Skeletal muscle cell (primary cell): ENCODE results near the gene CD177.
"Not testable (repeated sequence)": the region's sequence is repeated elsewhere in the genome, so short reads cannot be mapped to it uniquely, and the experiment has no call there.

Experiments used
- DNase-seq: peaks from one replicate; pipeline ENCODE4 v3.0.0-alpha.2; 2010; ENCODE audit warnings: low read depth
- H3K4me3 ChIP-seq: 2 replicates; pipeline ENCODE4 v1.5.1; 2011; ENCODE audit warnings: low read depth, mild to moderate bottlenecking, control low read depth, low read length, moderate library complexity

The CD177 gene

DNA sequence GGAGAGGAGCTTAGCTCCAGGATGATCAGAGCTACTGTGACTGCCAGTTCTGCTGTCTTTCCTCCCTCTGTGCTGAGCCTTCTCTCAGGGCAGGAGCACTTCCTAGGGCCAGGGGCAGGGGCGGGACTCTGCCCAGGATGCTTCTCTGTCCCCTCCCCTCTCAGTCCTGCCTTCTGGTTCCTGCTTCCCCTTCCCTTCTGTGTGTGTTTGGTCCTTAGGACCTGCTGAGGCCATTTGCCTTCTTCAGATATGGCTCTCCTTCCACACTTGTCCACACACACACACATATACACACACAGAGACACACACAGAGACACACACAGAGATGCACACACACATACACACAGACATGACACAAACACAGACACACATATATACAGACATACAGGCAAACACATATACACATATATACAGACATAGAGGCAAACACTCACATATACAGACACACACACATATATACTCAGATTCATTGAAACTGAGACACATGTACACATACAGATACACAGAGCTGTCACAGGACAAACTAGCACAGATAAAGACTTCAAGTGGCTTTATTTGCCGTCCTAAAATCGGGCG, 22.0 kb upstream of the CD177 start:
- H3K4me3 ChIP-seq, result no peak overlapping the region
- DNase-seq, result no peak

DNA sequence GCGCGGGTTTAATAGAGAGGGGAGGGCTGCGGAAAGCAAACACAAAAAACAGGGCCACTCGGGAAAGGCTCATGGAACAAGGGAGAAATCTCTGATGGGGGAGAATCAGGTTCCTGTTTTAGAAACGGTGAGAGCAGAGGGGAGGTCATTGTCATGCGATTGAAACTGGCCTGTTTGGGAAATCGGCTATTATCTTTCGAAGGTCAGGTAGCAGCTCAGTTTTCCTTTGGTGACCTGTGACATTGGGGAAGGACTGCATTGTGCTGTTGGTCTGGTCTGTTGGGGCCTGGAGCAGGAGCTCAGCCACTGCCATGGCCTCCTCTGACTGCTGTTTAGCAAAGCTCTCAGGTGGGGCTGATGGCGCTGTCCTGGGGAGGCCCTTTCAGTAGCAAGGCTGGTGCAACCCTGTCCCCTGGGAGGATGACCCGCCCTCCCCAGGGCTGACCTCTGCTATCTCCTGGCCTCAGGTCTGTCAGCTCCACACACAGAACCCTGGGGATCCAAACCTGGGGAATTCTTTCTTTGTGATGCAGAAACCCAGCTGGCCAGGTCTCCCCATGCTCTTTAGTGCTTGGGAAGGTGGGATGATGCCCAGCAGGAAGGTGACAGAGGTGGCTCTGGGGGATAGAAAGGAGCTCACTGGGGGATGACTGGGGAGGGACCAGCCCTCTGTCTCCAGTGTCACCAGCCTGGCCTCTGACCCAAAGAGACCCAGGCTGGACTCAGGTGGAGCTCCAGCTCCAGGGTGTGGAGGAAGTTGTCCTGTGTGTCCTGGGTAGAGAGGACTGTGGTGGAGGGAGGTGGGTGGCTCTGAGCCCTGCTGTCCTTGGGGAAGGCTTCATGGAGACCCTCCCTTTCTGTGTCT, 21.2 kb upstream of the CD177 start:
- H3K4me3 ChIP-seq, result no peak overlapping the region
- no peak for DNase-seq

- DNase-seq, H3K4me3 ChIP-seq: not testable (repeated sequence)
These were observed 17.0 kb upstream of the CD177 start for GRCh38 chr19:43336508-43336907.

DNA sequence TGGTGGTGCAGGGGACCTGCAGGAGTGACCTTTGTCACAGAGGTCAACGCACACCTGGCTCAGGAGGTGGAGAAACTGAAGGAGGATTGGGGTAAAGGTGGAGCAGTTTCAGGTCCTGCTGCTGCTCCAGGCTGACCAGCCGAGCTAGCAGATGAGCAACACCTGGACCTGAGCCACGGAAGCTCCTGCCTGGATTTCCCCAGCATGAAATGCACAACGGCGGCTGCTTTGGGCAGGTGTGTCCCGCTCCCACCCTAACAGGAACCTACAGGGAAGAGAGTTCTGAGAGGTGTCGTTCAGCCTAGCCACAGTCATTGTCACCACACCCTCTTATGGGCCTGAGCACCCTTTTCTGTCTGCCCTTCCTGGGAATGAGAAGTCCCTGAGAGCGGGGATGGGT, 15.7 kb upstream of the CD177 start:
- H3K4me3 ChIP-seq, result no peak overlapping the region
- no peak for DNase-seq

GRCh38 chr19:43338530-43338929, 15.0 kb upstream of the CD177 start:
- DNase-seq, result no peak
- no peak overlapping the region for H3K4me3 ChIP-seq

DNA sequence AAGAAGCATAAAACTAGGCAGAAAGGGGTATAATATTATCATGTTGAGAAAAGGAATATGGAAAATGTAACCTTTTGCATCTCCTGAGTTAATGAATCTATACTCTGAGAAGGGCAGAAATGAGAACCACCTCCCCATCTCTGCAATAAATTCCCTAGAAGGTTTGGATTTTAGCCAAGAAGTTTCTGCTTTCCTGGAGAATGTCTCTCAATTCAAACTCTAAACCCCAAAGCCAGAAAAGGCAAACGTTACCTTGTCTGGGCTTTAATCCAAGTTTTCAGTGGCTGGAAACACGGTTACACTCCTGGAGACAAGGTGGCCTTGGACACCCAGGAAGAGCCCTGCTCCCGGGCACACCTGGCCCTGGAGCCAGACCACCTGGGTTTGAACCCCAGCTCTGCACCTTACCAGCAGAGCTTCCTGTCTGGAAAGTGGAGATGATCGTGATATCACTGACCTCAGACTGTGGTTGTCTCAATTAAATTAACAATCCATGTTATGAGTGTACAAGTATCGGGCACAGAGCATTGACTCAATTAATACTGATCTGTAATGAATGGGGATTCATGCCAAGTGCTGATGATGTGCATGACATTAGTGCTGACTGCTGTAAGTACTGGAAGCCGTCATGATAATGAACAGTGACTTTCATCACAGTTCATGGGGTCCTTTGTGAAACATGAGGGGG, 14.1 kb upstream of the CD177 start:
- not testable (repeated sequence) for DNase-seq, H3K4me3 ChIP-seq

GRCh38 chr19:43340101-43340500, 13.4 kb upstream of the CD177 start:
- DNase-seq, H3K4me3 ChIP-seq: not testable (repeated sequence)

GRCh38 chr19:43341098-43341497, 12.4 kb upstream of the CD177 start:
- not testable (repeated sequence) for DNase-seq, H3K4me3 ChIP-seq

GRCh38 chr19:43342104-43342503, 11.4 kb upstream of the CD177 start:
- H3K4me3 ChIP-seq, DNase-seq: not testable (repeated sequence)

DNA sequence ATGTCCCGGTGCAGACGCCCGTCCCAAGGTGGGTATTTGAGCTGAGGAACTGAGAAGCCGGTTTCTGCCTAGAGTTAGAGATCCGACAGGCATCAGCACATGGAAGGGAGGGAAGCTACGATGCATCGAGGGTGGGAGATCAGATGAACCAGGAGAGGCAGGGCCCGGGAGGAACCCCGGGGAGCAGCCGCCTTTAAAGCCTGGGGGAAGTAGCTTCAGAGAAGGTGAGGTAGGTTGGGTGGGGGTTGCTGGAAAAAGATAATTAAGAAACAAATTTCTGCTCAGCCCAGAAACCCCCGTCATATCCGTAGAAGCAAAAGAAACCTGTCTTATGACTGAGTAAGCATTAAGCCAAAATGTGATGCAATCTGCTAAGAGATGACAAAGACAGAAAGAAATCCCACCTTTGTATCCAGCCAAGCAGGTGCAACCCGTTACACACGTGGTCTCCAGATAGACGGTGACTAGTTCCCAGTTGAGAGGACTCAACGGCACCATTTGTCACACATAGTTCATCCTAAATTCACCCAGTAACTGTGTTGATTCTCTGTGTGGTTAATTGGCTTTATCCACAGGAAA, 9.1 kb upstream of the CD177 start:
- not testable (repeated sequence) for H3K4me3 ChIP-seq, DNase-seq

DNA sequence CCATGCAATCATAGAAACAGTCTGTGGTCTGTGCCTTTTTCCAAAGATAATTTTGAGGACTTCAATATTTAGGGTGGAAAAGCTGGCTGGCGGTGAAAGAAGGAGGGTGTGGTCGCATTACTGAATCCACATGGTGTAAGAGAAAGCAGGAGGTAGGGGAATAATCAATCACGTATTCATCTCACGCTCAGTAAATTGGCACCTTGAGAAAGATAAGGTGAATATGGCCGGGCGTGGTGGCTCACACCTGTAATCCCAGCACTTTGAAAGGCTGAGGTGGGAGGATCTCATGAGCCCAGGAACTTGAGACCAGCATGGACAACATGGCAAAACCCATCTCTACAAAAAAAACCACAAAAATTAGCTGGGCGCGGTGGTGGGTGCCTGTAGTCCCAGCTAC, 3.7 kb upstream of the CD177 start:
- DNase-seq, H3K4me3 ChIP-seq: not testable (repeated sequence)

DNA sequence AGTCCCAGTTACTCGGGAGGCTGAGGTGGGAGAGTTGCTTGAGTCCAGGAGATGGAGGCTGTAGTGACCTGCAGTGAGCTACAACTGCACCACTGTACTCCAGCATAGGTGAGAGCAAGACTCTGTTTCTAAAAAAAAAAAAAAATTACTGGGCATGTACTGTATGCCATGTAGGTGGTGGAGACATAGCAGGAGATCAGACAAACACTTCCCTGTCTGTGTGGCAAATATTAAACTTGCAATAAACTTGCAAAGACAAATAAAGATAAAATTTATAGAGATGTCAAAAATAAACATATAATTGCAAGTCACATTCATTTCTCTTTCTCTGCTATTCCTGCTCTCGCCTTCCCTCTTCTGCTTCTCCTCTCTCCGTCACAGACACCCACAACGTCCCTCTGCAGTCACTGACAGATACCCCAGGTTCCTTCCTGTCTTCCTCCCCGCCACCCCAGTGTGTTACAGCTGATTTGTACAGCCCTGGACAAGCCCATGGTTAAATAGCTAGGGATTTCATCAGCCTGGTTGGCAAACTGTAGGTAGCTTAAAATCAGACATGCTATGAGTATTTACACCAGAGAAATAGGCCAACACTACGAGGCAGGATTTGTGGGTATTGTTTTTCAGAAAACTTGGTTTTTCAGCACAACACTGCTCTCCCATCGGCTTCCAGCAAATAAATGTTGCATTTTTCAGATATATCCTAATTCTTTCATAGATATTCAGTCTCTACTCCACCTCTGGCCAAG, 1.3 kb upstream of the CD177 start:
- no peak for DNase-seq
- H3K4me3 ChIP-seq, result no peak overlapping the region

- no peak overlapping the region for H3K4me3 ChIP-seq
- DNase-seq, result no peak
These were observed 780 bp downstream of the CD177 start for GRCh38 chr19:43354305-43354627.

- DNase-seq, H3K4me3 ChIP-seq: not testable (repeated sequence)
These were observed 3.3 kb downstream of the CD177 start for GRCh38 chr19:43356749-43357148.

GRCh38 chr19:43362179-43362578, 8.7 kb downstream of the CD177 start:
- peak; percentile 3 for DNase-seq

GRCh38 chr19:43362745-43363144, 9.3 kb downstream of the CD177 start:
- DNase-seq, result no peak
- H3K4me3 ChIP-seq, result no peak overlapping the region

More at GRCh38 chr19:43362179-43362578, 8.7 kb downstream of the CD177 start:
- H3K4me3 ChIP-seq, result no peak overlapping the region

- H3K4me3 ChIP-seq, DNase-seq: not testable (repeated sequence)
These were observed 12.2 kb downstream of the CD177 start for GRCh38 chr19:43365677-43366076.

GRCh38 chr19:43367822-43368221, 14.3 kb downstream of the CD177 start:
- no peak for DNase-seq
- H3K4me3 ChIP-seq, result no peak overlapping the region

DNA sequence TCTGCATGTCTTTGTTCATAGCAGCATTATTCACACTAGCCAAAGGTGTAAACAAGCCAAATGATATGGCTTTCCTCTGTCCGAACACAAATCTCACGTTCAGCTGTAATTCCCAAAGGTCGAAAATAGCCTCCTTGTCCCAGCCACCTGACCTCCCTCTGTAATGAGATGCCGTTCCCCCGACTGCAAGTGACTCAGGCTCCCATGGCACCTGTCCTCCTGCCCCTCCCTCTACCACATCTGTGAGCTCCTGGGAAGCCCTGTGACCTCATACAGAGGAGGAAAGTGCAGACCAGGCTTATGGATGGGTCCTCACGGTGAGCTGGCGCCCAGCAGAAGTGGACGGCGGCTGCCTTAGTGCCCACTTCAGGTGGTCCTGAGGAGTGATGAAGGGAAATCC, 15.4 kb downstream of the CD177 start:
- H3K4me3 ChIP-seq, DNase-seq: not testable (repeated sequence)
